ENCODE results near the gene MTUS2.
"Not testable (repeated sequence)": the region's sequence is repeated elsewhere in the genome, so short reads cannot be mapped to it uniquely, and the experiment has no call there.

Gene MTUS2

GRCh38 chr13:28964803-28965202 lies 144.7 kb downstream of the MTUS2 start:
- DNase-seq: no peak

- DNase-seq: no peak
Measured at GRCh38 chr13:28967029-28967915, 147.1 kb downstream of the MTUS2 start.

GRCh38 chr13:28976195-28976594 lies 156.1 kb downstream of the MTUS2 start:
- no peak for DNase-seq

GRCh38 chr13:28976636-28977035 lies 156.5 kb downstream of the MTUS2 start:
- no peak for DNase-seq

GRCh38 chr13:28978574-28978973 lies 158.4 kb downstream of the MTUS2 start:
- DNase-seq: no peak

GRCh38 chr13:28981530-28981929 lies 161.4 kb downstream of the MTUS2 start:
- no peak for DNase-seq

- DNase-seq: no peak
Measured at GRCh38 chr13:28983641-28984040, 163.5 kb downstream of the MTUS2 start.

GRCh38 chr13:28984326-28984725 lies 164.2 kb downstream of the MTUS2 start:
- DNase-seq: no peak

GRCh38 chr13:28984825-28985224 lies 164.7 kb downstream of the MTUS2 start:
- DNase-seq: no peak

GRCh38 chr13:28990378-28990777 lies 170.2 kb downstream of the MTUS2 start:
- DNase-seq: not testable (repeated sequence)

- DNase-seq: no peak
Measured at GRCh38 chr13:28991764-28992163, 171.6 kb downstream of the MTUS2 start.

GRCh38 chr13:29000826-29001225 lies 180.7 kb downstream of the MTUS2 start:
- no peak for DNase-seq

GRCh38 chr13:29005035-29005762 lies 185.1 kb downstream of the MTUS2 start:
- no peak for DNase-seq

GRCh38 chr13:29005763-29006120 lies 185.6 kb downstream of the MTUS2 start:
- DNase-seq: no peak

- no peak for DNase-seq
Measured at GRCh38 chr13:29006359-29006850, 186.3 kb downstream of the MTUS2 start.

GRCh38 chr13:29008296-29008695 lies 188.2 kb downstream of the MTUS2 start:
- DNase-seq: no peak

- DNase-seq: no peak
Measured at GRCh38 chr13:29020314-29020713, 200.2 kb downstream of the MTUS2 start.

GRCh38 chr13:29021311-29021710 lies 201.2 kb downstream of the MTUS2 start:
- DNase-seq: no peak

GRCh38 chr13:29021717-29022116 lies 201.6 kb downstream of the MTUS2 start:
- no peak for DNase-seq

- no peak for DNase-seq
Measured at GRCh38 chr13:29022410-29022809, 202.3 kb downstream of the MTUS2 start.

GRCh38 chr13:29022968-29023367 lies 202.8 kb downstream of the MTUS2 start:
- no peak for DNase-seq

GRCh38 chr13:29024783-29025182 lies 204.6 kb downstream of the MTUS2 start:
- no peak for DNase-seq

GRCh38 chr13:29028868-29029267 lies 208.7 kb downstream of the MTUS2 start:
- no peak for DNase-seq

GRCh38 chr13:29038700-29039099 lies 218.6 kb downstream of the MTUS2 start:
- no peak for DNase-seq
